HEK293 (cell line): ENCODE measurements around the gene CRIP1.

Source experiments
- BCL11B ChIP-seq: fragments of 450-650 bp; formaldehyde crosslinking; IDR thresholded peaks from 2 replicates; pipeline ENCODE4 v1.5.1; 2016; ENCODE audit warnings: low read depth, missing biosample characterization, missing genetic modification characterization
- GLI2 ChIP-seq: fragments of 450-650 bp; formaldehyde crosslinking; IDR thresholded peaks from 2 replicates; pipeline ENCODE4; 2017; ENCODE audit warnings: missing biosample characterization, missing genetic modification characterization, low read depth, borderline replicate concordance
- OVOL3 ChIP-seq: fragments of 450-650 bp; formaldehyde crosslinking; IDR thresholded peaks from 2 replicates; pipeline ENCODE4 v1.5.1; 2016; ENCODE audit warnings: missing biosample characterization, missing genetic modification characterization
- PRDM4 ChIP-seq: fragments of 450-650 bp; formaldehyde crosslinking; IDR thresholded peaks from 2 replicates; pipeline ENCODE4 v1.5.1; 2017; ENCODE audit warnings: missing biosample characterization, missing genetic modification characterization
- REST ChIP-seq: fragments of 450-650 bp; formaldehyde crosslinking; IDR thresholded peaks from 2 replicates; pipeline ENCODE4 v1.5.1; 2016; ENCODE audit warnings: missing biosample characterization, missing genetic modification characterization
- ZBTB20 ChIP-seq: fragments of 450-650 bp; formaldehyde crosslinking; IDR thresholded peaks from 2 replicates; pipeline ENCODE4 v1.5.1; 2016; ENCODE audit warnings: missing biosample characterization, missing genetic modification characterization
- ZBTB26 ChIP-seq: fragments of 450-650 bp; formaldehyde crosslinking; optimal IDR thresholded peaks from 2 replicates; pipeline ENCODE3; 2016; ENCODE audit warnings: missing biosample characterization, mild to moderate bottlenecking, missing genetic modification characterization
- ZFHX2 ChIP-seq: fragments of 450-650 bp; formaldehyde crosslinking; conservative IDR thresholded peaks from 2 replicates; pipeline ENCODE4 v1.5.1; 2016; ENCODE audit warnings: missing biosample characterization, missing genetic modification characterization
- ZFP37 ChIP-seq: fragments of 450-650 bp; formaldehyde crosslinking; IDR thresholded peaks from 2 replicates; pipeline ENCODE4 v1.5.1; 2016; ENCODE audit warnings: missing biosample characterization, missing genetic modification characterization
- ZFP69B ChIP-seq: fragments of 450-650 bp; formaldehyde crosslinking; IDR thresholded peaks from 2 replicates; pipeline ENCODE4 v1.5.1; 2016; ENCODE audit warnings: missing biosample characterization, missing genetic modification characterization
- ZNF16 ChIP-seq: fragments of 450-650 bp; formaldehyde crosslinking; IDR thresholded peaks from 2 replicates; pipeline ENCODE4 v1.5.1; 2016; ENCODE audit warnings: low read depth, missing biosample characterization, missing genetic modification characterization
- ZNF221 ChIP-seq: fragments of 450-650 bp; formaldehyde crosslinking; IDR thresholded peaks from 2 replicates; pipeline ENCODE4 v1.5.1; 2017; ENCODE audit warnings: missing biosample characterization, missing genetic modification characterization, borderline replicate concordance
- ZNF266 ChIP-seq: fragments of 450-650 bp; formaldehyde crosslinking; IDR thresholded peaks from 2 replicates; pipeline ENCODE4 v1.5.1; 2016; ENCODE audit warnings: missing biosample characterization, missing genetic modification characterization, low read depth
- ZNF341 ChIP-seq: fragments of 450-650 bp; formaldehyde crosslinking; IDR thresholded peaks from 2 replicates; pipeline ENCODE4; 2016; ENCODE audit warnings: low read depth, missing biosample characterization, missing genetic modification characterization
- ZNF394 ChIP-seq: fragments of 450-650 bp; formaldehyde crosslinking; IDR thresholded peaks from 2 replicates; pipeline ENCODE4 v1.5.1; 2016; ENCODE audit warnings: missing biosample characterization, missing genetic modification characterization, mild to moderate bottlenecking, moderate library complexity, borderline replicate concordance
- ZNF449 ChIP-seq: fragments of 450-650 bp; formaldehyde crosslinking; IDR thresholded peaks from 2 replicates; pipeline ENCODE4 v1.5.1; 2017; ENCODE audit warnings: missing biosample characterization, mild to moderate bottlenecking, missing genetic modification characterization, moderate library complexity
- ZNF548 ChIP-seq: fragments of 450-650 bp; formaldehyde crosslinking; IDR thresholded peaks from 2 replicates; pipeline ENCODE4 v1.5.1; 2016; ENCODE audit warnings: missing biosample characterization, missing genetic modification characterization
- ZNF560 ChIP-seq: fragments of 450-650 bp; formaldehyde crosslinking; IDR thresholded peaks from 2 replicates; pipeline ENCODE4 v1.5.1; 2017; ENCODE audit warnings: missing biosample characterization, missing genetic modification characterization, borderline replicate concordance
- ZNF571 ChIP-seq: fragments of 450-650 bp; formaldehyde crosslinking; IDR thresholded peaks from 2 replicates; pipeline ENCODE4 v1.5.0; 2017; ENCODE audit warnings: missing biosample characterization, missing genetic modification characterization
- ZNF623 ChIP-seq: fragments of 450-650 bp; formaldehyde crosslinking; IDR thresholded peaks from 2 replicates; pipeline ENCODE4 v1.5.1; 2016; ENCODE audit warnings: missing biosample characterization, missing genetic modification characterization
- ZNF639 ChIP-seq: fragments of 450-650 bp; formaldehyde crosslinking; IDR thresholded peaks from 2 replicates; pipeline ENCODE4 v1.5.1; 2016; ENCODE audit warnings: missing biosample characterization, missing genetic modification characterization
- ZNF692 ChIP-seq: fragments of 450-650 bp; formaldehyde crosslinking; IDR thresholded peaks from 2 replicates; pipeline ENCODE4 v1.5.1; 2016; ENCODE audit warnings: missing biosample characterization, missing genetic modification characterization
- ZNF76 ChIP-seq: fragments of 450-650 bp; formaldehyde crosslinking; IDR thresholded peaks from 2 replicates; pipeline ENCODE4; 2016; ENCODE audit warnings: low read depth, missing biosample characterization, missing genetic modification characterization, borderline replicate concordance
- ZSCAN30 ChIP-seq: fragments of 450-650 bp; IDR thresholded peaks from 2 replicates; pipeline ENCODE4 v1.5.1; 2018; ENCODE audit warnings: missing biosample characterization, mild to moderate bottlenecking, missing genetic modification characterization, moderate library complexity

The CRIP1 gene

GRCh38 chr14:105480807-105481801 lies 5.6 kb upstream of the CRIP1 start (continued):
- TF ChIP-seq ZBTB26 (tag by site-specific recombination) (peak; percentile 44), OVOL3 (no peak), ZNF560 (tag by site-specific recombination) (peak; percentile 52; the same call in 1 of the 2 replicates), ZBTB20 (tag by site-specific recombination) (peak; percentile 85), ZFP37 (tag by site-specific recombination) (peak; percentile 88), ZNF571 (tag by site-specific recombination) (no peak), ZFP69B (peak; percentile 73), ZFHX2 (tag by site-specific recombination) (peak; percentile 83), ZNF623 (tag by site-specific recombination) (peak; percentile 10; the same call in 1 of the 2 replicates), ZNF266 (tag by site-specific recombination) (no peak), ZNF548 (no peak), ZNF449 (tag by site-specific recombination) (no peak), ZNF16 (tag by site-specific recombination) (no peak), ZNF341 (peak; percentile 94), ZNF221 (tag by site-specific recombination) (no peak), BCL11B (tag by site-specific recombination) (peak; percentile 79; the same call in 1 of the 2 replicates), PRDM4 (no peak), ZNF76 (tag by site-specific recombination) (peak; percentile 39; the same call in 1 of the 2 replicates), ZNF692 (peak; percentile 66), GLI2 (tag by site-specific recombination) (no peak), ZNF639 (tag by site-specific recombination) (peak; percentile 89), ZNF394 (tag by site-specific recombination) (peak; percentile 67; the same call in 1 of the 2 replicates), REST (tag by site-specific recombination) (peak; percentile 61), ZSCAN30 (tag by site-specific recombination) (peak; percentile 82)
